Kidney tubule cell (primary cell): ENCODE data around the gene TNRC6C.
"Not testable (repeated sequence)": the region's sequence is repeated elsewhere in the genome, so short reads cannot be mapped to it uniquely, and the experiment has no call there.

Experiments
- DNase-seq: peaks from one replicate; pipeline ENCODE4 v3.0.0-alpha.2; 2018; ENCODE audit warnings: low spot score

Gene TNRC6C

GRCh38 chr17:78111727-78112517 is 153.4 kb downstream of the TNRC6C start:
- no peak for DNase-seq

- DNase-seq, result peak; percentile 67
These were observed 154.3 kb downstream of the TNRC6C start for GRCh38 chr17:78112518-78113471.

GRCh38 chr17:78113804-78114785 is 155.6 kb downstream of the TNRC6C start:
- DNase-seq, result peak; percentile 21

- DNase-seq, result no peak
These were observed 156.6 kb downstream of the TNRC6C start for GRCh38 chr17:78114831-78115723.

GRCh38 chr17:78115803-78116202 is 157.3 kb downstream of the TNRC6C start:
- DNase-seq, result not testable (repeated sequence)

- DNase-seq, result no peak
These were observed 157.9 kb downstream of the TNRC6C start for GRCh38 chr17:78116411-78116810.

- peak; percentile 31 for DNase-seq
These were observed 158.8 kb downstream of the TNRC6C start for GRCh38 chr17:78117027-78117981.

- DNase-seq, result no peak
These were observed 160.3 kb downstream of the TNRC6C start for GRCh38 chr17:78118801-78119241.

GRCh38 chr17:78120537-78120936 is 162.0 kb downstream of the TNRC6C start:
- DNase-seq, result no peak

- no peak for DNase-seq
These were observed 162.7 kb downstream of the TNRC6C start for GRCh38 chr17:78120971-78121800.

GRCh38 chr17:78121801-78122215 is 163.3 kb downstream of the TNRC6C start:
- no peak for DNase-seq

GRCh38 chr17:78122216-78122930 is 163.9 kb downstream of the TNRC6C start:
- DNase-seq, result no peak

- DNase-seq, result no peak
These were observed 164.4 kb downstream of the TNRC6C start for GRCh38 chr17:78122931-78123249.

GRCh38 chr17:78123258-78123929 is 164.9 kb downstream of the TNRC6C start:
- DNase-seq, result no peak

GRCh38 chr17:78124081-78124835 is 165.8 kb downstream of the TNRC6C start:
- no peak for DNase-seq

GRCh38 chr17:78124836-78125137 is 166.3 kb downstream of the TNRC6C start:
- no peak for DNase-seq
